ENCODE data around the gene TMEM86B. TPM values are rescaled to one million over a fixed set of nuclear protein-coding genes. Genes with fewer than 3 reads are reported as not detected.

TMEM86B gene
- total RNA-seq, 1 donor from 2014 or later, result 3.9 TPM

GRCh38 chr19:55216461-55217198 is 11.9 kb downstream of the TMEM86B start:
- H3K4me2 ChIP-seq (ENCODE audit: low read length), result peak overlapping the region; percentile 87
- peak overlapping the region; percentile 47 for H3K4me3 ChIP-seq (ENCODE audit: insufficient read depth, low read depth, low read length)
- peak overlapping the region; percentile 98 for H3K27ac Mint-ChIP-seq (ENCODE audit: unreplicated experiment)
- H3K4me1 ChIP-seq (ENCODE audit: insufficient read depth, low read length), result peaks cover 7% of the 10 kb centered on the region
- FAIRE-seq (peak; percentile 50), DNase-seq (ENCODE audit: low read depth) (peak; percentile 100)
- peaks cover 5% of the 10 kb centered on the region for H3K36me3 Mint-ChIP-seq (ENCODE audit: low read depth, unreplicated experiment)
- peaks cover 5% of the 10 kb centered on the region for H3K9me3 ChIP-seq (ENCODE audit: insufficient read depth, low read depth, low read length)
- peaks cover 6% of the 10 kb centered on the region for H4K20me1 ChIP-seq (ENCODE audit: insufficient read depth, low read length)
- peak overlapping the region; percentile 38 for H3K9ac ChIP-seq (ENCODE audit: low read length)
- TF ChIP-seq EZH2 (IDR thresholded peaks at IDR 0.05; ENCODE audit: insufficient read depth, low read length) (no peak), CTCF (IDR thresholded peaks at IDR 0.05; ENCODE audit: insufficient read depth, low read depth, low read length) (no peak)
- peak overlapping the region; percentile 13 for H2AFZ ChIP-seq (ENCODE audit: low read depth, low read length)
- no peaks in the 10 kb centered on the region for H3K36me3 ChIP-seq (ENCODE audit: insufficient read depth, low read length)
- H3K4me1 Mint-ChIP-seq (ENCODE audit: low read depth, unreplicated experiment), result peaks cover 8% of the 10 kb centered on the region
- no peaks in the 10 kb centered on the region for H3K27me3 ChIP-seq (ENCODE audit: insufficient read depth, low read length)
- peak overlapping the region; percentile 59 for H3K27ac ChIP-seq (ENCODE audit: low read depth, low read length)
- H3K4me3 Mint-ChIP-seq (ENCODE audit: unreplicated experiment), result peak overlapping the region; percentile 86
- peaks cover 11% of the 10 kb centered on the region for H3K9me3 Mint-ChIP-seq (ENCODE audit: unreplicated experiment)
- H3K27me3 Mint-ChIP-seq (ENCODE audit: low read depth, unreplicated experiment), result peaks cover 2% of the 10 kb centered on the region
- no peaks in the 10 kb centered on the region for H3K79me2 ChIP-seq (ENCODE audit: insufficient read depth, low read length)

DNA sequence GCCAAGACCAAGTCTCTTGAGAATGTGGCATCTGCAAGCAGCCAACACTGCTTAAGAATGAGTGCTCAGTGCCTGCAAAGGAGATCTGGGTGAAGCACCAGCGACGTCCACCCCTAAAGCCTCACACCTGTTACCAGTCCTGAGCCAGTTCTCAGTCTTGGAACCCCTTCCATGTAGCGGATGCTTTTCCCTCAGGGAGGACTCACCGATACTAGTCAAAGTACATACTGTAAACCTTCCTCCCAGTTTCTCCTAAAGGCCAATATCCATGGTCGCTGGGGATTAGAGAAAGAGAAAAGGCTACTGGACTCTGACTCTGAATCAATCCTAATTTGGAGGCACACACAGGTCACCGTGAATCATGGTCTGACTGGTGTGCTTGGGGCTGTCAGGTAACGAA is 15.0 kb downstream of the TMEM86B start:
- peaks cover 7% of the 10 kb centered on the region for H4K20me1 ChIP-seq (ENCODE audit: insufficient read depth, low read length)
- FAIRE-seq, result no peak

More for the DNA sequence above, 15.0 kb downstream of the TMEM86B start:
- Histone ChIP-seq H3K27me3 (ENCODE audit: insufficient read depth, low read length) (no peaks in the 10 kb centered on the region), H3K9ac (ENCODE audit: low read length) (no peak overlapping the region), H3K79me2 (ENCODE audit: insufficient read depth, low read length) (no peaks in the 10 kb centered on the region), H3K36me3 (ENCODE audit: insufficient read depth, low read length) (no peaks in the 10 kb centered on the region), H3K4me3 (ENCODE audit: insufficient read depth, low read depth, low read length) (no peak overlapping the region), H3K4me1 (ENCODE audit: insufficient read depth, low read length) (peaks cover 25% of the 10 kb centered on the region), H3K4me2 (ENCODE audit: low read length) (no peak overlapping the region), H3K9me3 (ENCODE audit: insufficient read depth, low read depth, low read length) (peaks cover 5% of the 10 kb centered on the region), H3K27ac (ENCODE audit: low read depth, low read length) (no peak overlapping the region), H2AFZ (ENCODE audit: low read depth, low read length) (no peak overlapping the region)
- Mint-ChIP-seq H3K4me3 (ENCODE audit: unreplicated experiment) (no peak overlapping the region), H3K27me3 (ENCODE audit: low read depth, unreplicated experiment) (peaks cover 4% of the 10 kb centered on the region), H3K4me1 (ENCODE audit: low read depth, unreplicated experiment) (peaks cover 16% of the 10 kb centered on the region), H3K36me3 (ENCODE audit: low read depth, unreplicated experiment) (peaks cover 3% of the 10 kb centered on the region), H3K9me3 (ENCODE audit: unreplicated experiment) (peaks cover 11% of the 10 kb centered on the region), H3K27ac (ENCODE audit: unreplicated experiment) (no peak overlapping the region)
- TF ChIP-seq EZH2 (IDR thresholded peaks at IDR 0.05; ENCODE audit: insufficient read depth, low read length) (no peak), CTCF (IDR thresholded peaks at IDR 0.05; ENCODE audit: insufficient read depth, low read depth, low read length) (no peak)
- DNase-seq (ENCODE audit: low read depth), result no peak
